NCI-H146 treated with DMSO at 0.1 percent for 48 hours (cell line): ENCODE results near the gene MAPK8IP2.
A peak's percentile ranks its signal among the peaks of the same experiment; 100 is the strongest.
"Not testable (repeated sequence)": the region's sequence is repeated elsewhere in the genome, so short reads cannot be mapped to it uniquely, and the experiment has no call there.

Source experiments
- DNase-seq: peaks from one replicate; lab custom pipeline; 2025; ENCODE audit not compliant: unreplicated experiment; lab: John Stamatoyannopoulos, UW

The MAPK8IP2 gene

GRCh38 chr22:50612528-50613221 is 12.1 kb downstream of the MAPK8IP2 start:
- no peak for DNase-seq

DNA sequence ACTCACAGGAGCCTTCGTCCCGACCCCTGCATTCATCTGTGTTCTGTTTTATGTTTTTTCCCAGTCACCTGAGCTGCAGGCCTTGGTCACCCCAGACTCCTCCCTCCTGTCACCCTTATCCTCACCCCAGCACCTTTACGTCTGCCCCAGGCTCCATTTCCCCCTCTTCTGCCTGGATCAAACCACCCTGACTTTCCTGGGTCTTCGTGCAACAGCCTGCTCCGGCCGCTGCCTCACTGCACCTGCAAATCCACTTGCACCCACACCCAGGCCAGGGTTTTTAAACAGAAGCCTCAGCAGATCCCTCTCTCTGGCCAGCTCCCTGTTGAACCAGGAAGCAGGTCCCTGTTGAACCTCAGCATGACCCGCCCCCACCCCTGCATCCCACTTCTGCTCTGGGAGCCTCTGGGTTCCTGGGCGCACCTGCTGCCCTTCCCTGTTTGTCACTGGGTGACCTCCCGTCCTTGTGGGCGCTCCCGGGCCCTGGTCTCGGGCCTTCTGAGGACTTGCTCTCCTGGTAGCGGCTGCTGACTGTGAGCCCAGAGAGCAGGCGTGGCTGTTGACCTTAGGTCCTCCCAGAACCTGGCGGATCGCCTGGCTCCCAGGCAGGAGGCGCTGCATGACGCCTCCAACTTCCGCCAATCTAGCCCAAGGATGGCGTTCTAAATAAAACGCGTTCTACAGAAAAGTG is 12.8 kb downstream of the MAPK8IP2 start:
- DNase-seq = no peak

GRCh38 chr22:50614296-50614695 is 13.7 kb downstream of the MAPK8IP2 start:
- DNase-seq = not testable (repeated sequence)

GRCh38 chr22:50620593-50621355 is 20.2 kb downstream of the MAPK8IP2 start:
- DNase-seq = no peak

GRCh38 chr22:50621356-50621880 is 20.8 kb downstream of the MAPK8IP2 start:
- DNase-seq = no peak

GRCh38 chr22:50621948-50622722 is 21.5 kb downstream of the MAPK8IP2 start:
- no peak for DNase-seq

- DNase-seq = peak; percentile 74
Observed at GRCh38 chr22:50622723-50623327, 22.2 kb downstream of the MAPK8IP2 start.

GRCh38 chr22:50624347-50625130 is 23.9 kb downstream of the MAPK8IP2 start:
- DNase-seq = no peak

DNA sequence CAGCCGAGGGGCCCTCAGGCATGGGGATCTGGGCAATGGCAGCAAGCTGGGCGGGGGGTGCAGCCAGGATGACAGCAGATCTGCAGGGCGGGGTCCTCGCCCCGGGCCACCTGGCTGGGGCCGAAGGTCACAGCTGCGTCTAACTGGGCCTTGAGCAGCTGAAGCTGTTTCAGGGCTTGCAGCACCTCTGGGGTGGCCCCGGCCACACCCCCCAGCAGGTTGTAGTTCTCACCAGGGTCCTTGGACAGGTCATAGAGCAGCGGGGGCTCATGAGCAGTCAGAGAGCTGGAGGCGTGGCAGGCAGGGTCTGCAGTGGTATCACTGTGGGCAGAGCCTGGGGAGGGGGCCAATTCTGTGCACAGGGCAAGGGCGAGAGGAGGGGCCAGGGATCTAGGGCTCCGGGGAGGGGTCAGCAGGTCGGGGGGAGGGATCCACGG is 24.6 kb downstream of the MAPK8IP2 start:
- no peak for DNase-seq

DNA sequence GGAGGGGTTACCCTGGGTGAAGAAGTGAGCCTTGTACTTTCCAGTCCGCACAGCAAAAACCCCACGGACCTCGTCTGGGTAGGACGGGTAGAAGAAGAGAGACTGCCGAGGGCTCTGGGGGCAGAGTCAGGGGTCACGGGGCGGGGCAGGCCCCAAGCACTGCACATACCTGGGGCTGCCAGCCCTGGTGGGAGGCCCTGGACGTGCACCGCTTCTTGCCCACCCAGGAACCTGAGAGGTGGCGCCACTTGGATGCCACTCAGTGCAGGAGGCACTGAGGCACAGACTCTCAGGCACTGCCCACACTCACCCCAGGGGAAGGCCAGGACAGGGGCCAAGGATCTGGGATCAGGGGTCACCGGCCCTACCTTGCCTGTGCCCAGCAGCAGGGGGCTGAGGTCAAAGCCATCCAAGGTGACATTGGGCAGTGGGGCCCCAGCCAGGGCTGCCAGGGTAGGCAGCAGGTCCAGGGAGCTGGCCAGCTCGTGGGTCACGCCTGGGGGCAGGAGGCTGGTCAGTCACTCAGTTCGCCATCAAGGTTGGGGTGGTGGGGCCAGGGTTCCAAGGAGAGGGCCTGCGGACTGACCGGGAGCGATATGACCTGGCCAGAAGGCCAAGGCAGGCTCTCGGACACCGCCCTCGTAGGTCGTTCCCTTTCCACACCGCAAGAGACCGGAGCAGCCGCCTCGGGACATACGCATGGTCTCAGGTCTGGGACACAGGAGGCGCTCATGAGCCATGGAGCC is 25.1 kb downstream of the MAPK8IP2 start:
- no peak for DNase-seq

GRCh38 chr22:50626314-50626849 is 25.8 kb downstream of the MAPK8IP2 start:
- DNase-seq = no peak

DNA sequence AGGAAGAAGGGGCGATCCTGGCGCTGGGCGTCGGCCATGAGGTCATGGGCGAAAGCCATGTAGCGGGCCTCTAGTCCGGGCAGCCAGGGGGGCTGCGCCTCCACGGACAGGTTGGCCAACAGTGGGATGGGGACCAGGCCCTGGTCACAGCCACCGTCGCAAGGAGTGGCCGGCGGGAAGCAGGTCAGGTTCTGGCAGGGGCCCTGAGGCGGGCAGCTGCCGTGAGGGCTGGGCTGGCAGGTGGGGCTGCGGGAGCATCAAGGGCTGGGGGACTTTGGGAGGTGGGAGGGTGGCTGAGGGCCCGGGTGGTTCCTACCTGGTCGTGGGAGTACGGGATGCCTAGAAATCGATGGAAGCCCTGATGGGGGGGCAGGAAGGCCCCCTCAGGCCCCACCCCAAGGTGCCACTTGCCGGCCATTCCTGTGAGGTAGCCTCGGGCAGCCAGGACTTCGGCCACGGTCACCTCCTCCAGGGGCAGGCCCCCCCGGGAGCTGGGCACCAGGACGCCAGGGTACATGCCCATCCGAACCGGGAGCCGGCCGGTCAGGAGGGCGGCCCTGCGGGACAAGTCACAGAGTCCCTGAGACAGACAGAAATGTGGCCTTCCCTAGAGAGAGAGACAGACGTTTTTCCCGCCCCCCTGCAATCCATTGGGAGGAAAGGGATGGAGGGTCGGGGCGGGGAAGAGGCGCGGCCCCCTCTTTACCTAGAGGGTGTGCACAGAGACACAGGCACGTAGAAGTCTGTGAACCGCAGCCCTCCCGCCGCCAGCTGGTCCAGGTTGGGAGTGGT is 26.5 kb downstream of the MAPK8IP2 start:
- DNase-seq = no peak

- DNase-seq = peak; percentile 40
Observed at GRCh38 chr22:50627642-50628542, 27.3 kb downstream of the MAPK8IP2 start, which contains the start of gene ARSA. ARSA (minus strand) TSS chr22:50628152; CDS start chr22:50627779, 373 bp downstream.

DNA sequence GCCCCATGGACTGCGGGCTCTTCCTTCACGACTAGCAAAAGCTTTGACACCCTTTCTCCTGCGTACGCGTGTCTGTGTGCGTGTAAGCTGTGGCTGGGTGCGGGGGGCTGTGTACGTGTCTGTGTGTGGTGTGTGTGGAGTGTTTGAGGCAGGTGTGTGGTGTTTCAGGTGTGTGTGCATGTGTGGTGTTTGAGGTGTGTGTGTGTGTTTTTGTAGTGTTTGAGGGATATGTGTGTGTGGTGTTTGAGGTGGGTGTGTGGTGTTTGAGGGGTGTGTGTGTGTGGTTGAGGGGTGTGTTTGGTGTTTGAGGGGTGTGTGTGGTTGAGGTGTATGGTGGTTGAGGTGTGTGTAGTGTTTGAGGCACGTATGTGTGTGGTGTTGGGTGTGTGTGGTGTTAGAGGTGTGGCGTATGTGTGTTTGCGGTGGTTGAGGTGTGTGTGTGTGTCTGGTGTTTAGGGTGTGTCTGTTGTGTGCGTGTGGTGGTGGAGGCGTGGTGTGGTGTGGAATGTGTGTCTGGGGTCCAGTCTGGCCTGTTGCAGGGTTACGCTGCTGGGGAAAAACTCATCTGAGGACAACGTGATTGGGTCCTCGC is 28.0 kb downstream of the MAPK8IP2 start:
- DNase-seq = no peak

GRCh38 chr22:50630376-50630775 is 29.8 kb downstream of the MAPK8IP2 start:
- no peak for DNase-seq

DNA sequence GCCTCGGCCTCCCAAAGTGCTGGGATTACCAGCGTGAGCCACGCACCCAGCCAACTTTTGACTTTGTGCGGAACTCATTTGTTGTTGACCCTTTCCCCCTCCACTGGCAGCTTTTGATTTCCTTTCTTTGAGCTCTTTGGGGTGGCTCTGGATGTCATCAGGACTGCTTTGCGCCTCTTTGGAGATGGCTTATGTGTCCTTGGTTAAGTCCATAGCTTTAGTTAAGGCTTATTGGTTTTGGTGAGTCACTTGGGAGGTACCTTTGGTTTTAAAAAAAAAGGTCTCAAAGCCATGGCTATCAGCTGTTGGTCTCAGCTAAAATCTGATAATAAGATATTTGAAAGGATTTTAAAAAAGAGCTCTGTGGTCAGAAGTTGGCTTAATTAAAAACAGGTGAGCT is 32.5 kb downstream of the MAPK8IP2 start:
- no peak for DNase-seq
